Lung (tissue), 12 donors: Measurements from ENCODE around the gene UNC5C. TPM values are rescaled to one million over a fixed set of nuclear protein-coding genes. Genes with fewer than 3 reads are reported as not detected.

Experiments
- ATAC-seq: fragments of 200-7000 bp; cut with Tn5 transposase; one replicate; pipeline ENCODE4 v1.9.1; 2020; ENCODE audit warnings: moderate number of reproducible peaks; ENCODE audit not compliant: insufficient read depth, low FRiP score
- DNase-seq, 3 donors: peaks; one replicate each; pipeline ENCODE4 v3.0.0-alpha.2; 2013 to 2017
- H3K27ac ChIP-seq, 2 donors: one replicate each; pipeline ENCODE4 v1.5.1; 2013; ENCODE audit warnings: mild to moderate bottlenecking in 2 of 2, moderate library complexity in 2 of 2, control low read depth in 1 of 2, inconsistent platforms in 1 of 2, low read depth in 1 of 2, low read length in 1 of 2
- H3K27me3 ChIP-seq, 3 donors: one replicate each; pipeline ENCODE4 v1.5.1; 2013; ENCODE audit warnings: low read length in 2 of 3; ENCODE audit not compliant: control insufficient read depth in 3 of 3, insufficient read depth in 3 of 3
- H3K36me3 ChIP-seq, 4 donors: one replicate each; pipeline ENCODE4 v1.5.1; 2013; ENCODE audit warnings: low read length in 4 of 4, mild to moderate bottlenecking in 1 of 4, moderate library complexity in 1 of 4; ENCODE audit not compliant: control insufficient read depth in 4 of 4, insufficient read depth in 4 of 4
- H3K4me1 ChIP-seq, 5 donors: one replicate each; pipeline ENCODE4 v1.5.1; 2013; ENCODE audit warnings: low read length in 5 of 5, mild to moderate bottlenecking in 2 of 5, moderate library complexity in 1 of 5; ENCODE audit not compliant: control insufficient read depth in 5 of 5, insufficient read depth in 5 of 5
- H3K4me3 ChIP-seq: one replicate; pipeline ENCODE4 v1.5.1; 2013; ENCODE audit warnings: mild to moderate bottlenecking, control low read depth, moderate library complexity
- H3K9ac ChIP-seq, 2 donors: one replicate each; pipeline ENCODE4 v1.5.1; 2013; ENCODE audit warnings: low read length in 2 of 2, control low read depth in 1 of 2; ENCODE audit not compliant: insufficient read depth in 1 of 2
- H3K9me3 ChIP-seq, 4 donors: one replicate each; pipeline ENCODE4 v1.5.1; 2013; ENCODE audit warnings: low read length in 3 of 4, mild to moderate bottlenecking in 1 of 4, moderate library complexity in 1 of 4; ENCODE audit not compliant: control insufficient read depth in 4 of 4, insufficient read depth in 3 of 4
- CTCF ChIP-seq: IDR thresholded peaks from 2 replicates; pipeline ENCODE4 v1.5.1; 2012; ENCODE audit warnings: mild to moderate bottlenecking; ENCODE audit errors: control extremely low read depth, extremely low read depth
- WGBS, 2 donors: extraction: QIAGEN DNeasy Blood & Tissue Kit; methylation state at CpG; one replicate each; pipeline ENCODE4 v1.1.7; 2013; 5-methylcytosine and 5-hydroxymethylcytosine counted together
- polyA plus RNA-seq, 2 donors: library from polyadenylated mRNA; stranded (reverse); fragments of 200-250 nt; gene quantifications; one replicate each; pipeline ENCODE4 v1.2.1, GENCODE V29; 2013
- total RNA-seq, 2 donors: library from RNA; depleted of rRNA in 1 of 2; stranded (reverse); fragments of >200 nt in 1 of 2; gene quantifications; one replicate each; pipeline ENCODE4 v1.2.1, GENCODE V29; 2014 to 2021
- donor health status: control.
- donor health status: control.
- donor health status: Bipolar disorder and iron deficiency.
- donor health status: healthy.
- donor health status: DM: yes; HTN: yes; CAD: no.

The UNC5C gene
- total and polyA plus RNA-seq, 4 donors: 0.55 to 27.9 (median 3.8) TPM

GRCh38 chr4:95249426-95250021 lies 299.2 kb downstream of the UNC5C start:
- Histone ChIP-seq H3K36me3 (peaks cover 0 to 10% (median 3%) of the 10 kb centered on the region in 4 donors), H3K27ac (no peak overlapping the region), H3K9me3 (no peaks in the 10 kb centered on the region), H3K4me1 (no peaks in the 10 kb centered on the region), H3K9ac (no peak overlapping the region), H3K27me3 (no peaks in the 10 kb centered on the region), H3K4me3 (no peak overlapping the region)
- 70 to 82% methylated on average over 3 of the region's 3 CpGs for WGBS, 2 donors
- ATAC-seq (no peak), DNase-seq (no peak)
- TF ChIP-seq CTCF: no peak

- TF ChIP-seq CTCF: no peak
- WGBS, 2 donors: 56 to 91% methylated on average over 1 of the region's 1 CpG
- Histone ChIP-seq H3K36me3 (peaks cover 0 to 13% (median 3%) of the 10 kb centered on the region in 4 donors), H3K9me3 (no peaks in the 10 kb centered on the region), H3K27ac (no peak overlapping the region), H3K9ac (no peak overlapping the region), H3K27me3 (no peaks in the 10 kb centered on the region), H3K4me3 (no peak overlapping the region), H3K4me1 (no peaks in the 10 kb centered on the region)
- DNase-seq: no peak
- no peak for ATAC-seq
Observed at GRCh38 chr4:95248720-95249425, 299.9 kb downstream of the UNC5C start.

GRCh38 chr4:95243892-95244291 lies 304.9 kb downstream of the UNC5C start:
- no peak for DNase-seq
- ATAC-seq: no peak
- TF ChIP-seq CTCF: no peak
- Histone ChIP-seq H3K9ac (no peak overlapping the region), H3K36me3 (peaks cover 0 to 20% (median 7%) of the 10 kb centered on the region in 4 donors), H3K27me3 (no peaks in the 10 kb centered on the region), H3K9me3 (peaks cover 0 to 4% (median under 1%) of the 10 kb centered on the region in 4 donors), H3K4me1 (no peaks in the 10 kb centered on the region), H3K27ac (no peak overlapping the region), H3K4me3 (no peak overlapping the region)
- 86 to 90% methylated on average over 1 of the region's 1 CpG for WGBS, 2 donors
